Measurements from ENCODE around the gene SCPEP1.

SCPEP1 gene

DNA sequence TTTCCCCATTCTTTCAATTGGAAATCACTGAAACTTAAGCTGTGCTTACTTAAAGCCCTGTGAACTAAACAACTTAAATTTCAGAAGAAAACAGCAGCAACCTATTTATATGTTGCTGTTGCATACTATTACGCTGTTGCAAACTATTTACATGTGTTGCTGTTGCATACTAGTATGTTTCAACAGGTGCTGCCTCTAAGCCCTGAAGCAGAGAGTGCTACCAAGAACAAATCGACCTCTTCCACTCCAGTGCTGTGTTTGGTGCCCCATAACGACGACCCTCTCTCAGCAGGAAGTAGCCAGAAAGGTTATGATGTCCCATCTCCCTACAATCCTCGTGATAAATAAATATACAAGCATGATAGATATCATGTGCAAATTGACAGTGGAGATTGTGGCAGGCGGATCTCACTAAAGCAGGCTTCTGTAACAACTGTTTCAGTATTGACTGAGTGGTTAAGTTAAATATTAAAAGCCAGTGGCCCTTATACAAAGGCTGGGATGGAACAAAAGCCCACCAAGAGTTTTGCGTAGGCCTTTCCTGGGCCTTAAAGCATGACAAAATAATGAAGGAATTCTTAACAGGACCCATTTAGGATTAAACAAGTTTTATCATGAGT is 5.7 kb upstream of the SCPEP1 start:
- Histone ChIP-seq H3K27ac (peak overlapping the region; percentile 65), H3K36me3 (ENCODE audit: control insufficient read depth, insufficient read depth, low read length) (no peaks in the 10 kb centered on the region), H3K79me2 (no peaks in the 10 kb centered on the region), H3K9me3 (ENCODE audit: control insufficient read depth, low read length) (no peaks in the 10 kb centered on the region), H2AFZ (peak overlapping the region; percentile 43), H3K27me3 (ENCODE audit: control insufficient read depth, insufficient read depth, low read length) (no peaks in the 10 kb centered on the region), H3K4me2 (ENCODE audit: low read length) (no peak overlapping the region), H3K4me1 (peaks cover 15% of the 10 kb centered on the region), H3K9ac (no peak overlapping the region), H3K4me3 (ENCODE audit: low read depth, low read length) (no peak overlapping the region)
- TF ChIP-seq, protein P1, sequence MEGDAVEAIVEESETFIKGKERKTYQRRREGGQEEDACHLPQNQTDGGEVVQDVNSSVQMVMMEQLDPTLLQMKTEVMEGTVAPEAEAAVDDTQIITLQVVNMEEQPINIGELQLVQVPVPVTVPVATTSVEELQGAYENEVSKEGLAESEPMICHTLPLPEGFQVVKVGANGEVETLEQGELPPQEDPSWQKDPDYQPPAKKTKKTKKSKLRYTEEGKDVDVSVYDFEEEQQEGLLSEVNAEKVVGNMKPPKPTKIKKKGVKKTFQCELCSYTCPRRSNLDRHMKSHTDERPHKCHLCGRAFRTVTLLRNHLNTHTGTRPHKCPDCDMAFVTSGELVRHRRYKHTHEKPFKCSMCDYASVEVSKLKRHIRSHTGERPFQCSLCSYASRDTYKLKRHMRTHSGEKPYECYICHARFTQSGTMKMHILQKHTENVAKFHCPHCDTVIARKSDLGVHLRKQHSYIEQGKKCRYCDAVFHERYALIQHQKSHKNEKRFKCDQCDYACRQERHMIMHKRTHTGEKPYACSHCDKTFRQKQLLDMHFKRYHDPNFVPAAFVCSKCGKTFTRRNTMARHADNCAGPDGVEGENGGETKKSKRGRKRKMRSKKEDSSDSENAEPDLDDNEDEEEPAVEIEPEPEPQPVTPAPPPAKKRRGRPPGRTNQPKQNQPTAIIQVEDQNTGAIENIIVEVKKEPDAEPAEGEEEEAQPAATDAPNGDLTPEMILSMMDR (IDR thresholded peaks at IDR 0.05) = no peak

DNA sequence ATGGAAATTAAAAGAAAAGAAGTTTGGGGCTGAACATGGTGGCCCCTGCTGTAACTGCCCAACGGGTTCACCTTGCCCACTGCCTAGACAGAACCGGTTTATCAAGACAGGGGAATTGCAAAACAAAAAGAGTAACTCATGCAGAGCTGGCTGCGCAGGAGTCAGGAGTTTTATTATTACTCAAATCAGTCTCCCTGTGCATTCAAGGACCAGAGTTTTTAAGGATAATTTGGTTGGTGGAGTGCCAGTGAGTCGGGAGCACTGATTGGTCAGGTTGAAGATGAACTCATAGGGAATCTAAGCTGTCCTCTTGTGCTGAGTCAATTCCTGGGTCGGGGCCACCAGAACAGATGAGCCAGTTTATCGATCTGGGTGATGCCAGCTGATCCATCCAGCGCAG is 4.4 kb upstream of the SCPEP1 start:
- Histone ChIP-seq H3K9me3 (ENCODE audit: control insufficient read depth, low read length) (no peaks in the 10 kb centered on the region), H3K27me3 (ENCODE audit: control insufficient read depth, insufficient read depth, low read length) (no peaks in the 10 kb centered on the region), H3K79me2 (no peaks in the 10 kb centered on the region), H2AFZ (peak overlapping the region; percentile 45), H3K36me3 (ENCODE audit: control insufficient read depth, insufficient read depth, low read length) (no peaks in the 10 kb centered on the region), H3K4me1 (peaks cover 18% of the 10 kb centered on the region), H3K27ac (peak overlapping the region; percentile 65), H3K4me3 (ENCODE audit: low read depth, low read length) (no peak overlapping the region), H3K9ac (no peak overlapping the region), H3K4me2 (ENCODE audit: low read length) (peak overlapping the region; percentile 5)
- TF ChIP-seq, protein P1 (IDR thresholded peaks at IDR 0.05) = no peak

DNA sequence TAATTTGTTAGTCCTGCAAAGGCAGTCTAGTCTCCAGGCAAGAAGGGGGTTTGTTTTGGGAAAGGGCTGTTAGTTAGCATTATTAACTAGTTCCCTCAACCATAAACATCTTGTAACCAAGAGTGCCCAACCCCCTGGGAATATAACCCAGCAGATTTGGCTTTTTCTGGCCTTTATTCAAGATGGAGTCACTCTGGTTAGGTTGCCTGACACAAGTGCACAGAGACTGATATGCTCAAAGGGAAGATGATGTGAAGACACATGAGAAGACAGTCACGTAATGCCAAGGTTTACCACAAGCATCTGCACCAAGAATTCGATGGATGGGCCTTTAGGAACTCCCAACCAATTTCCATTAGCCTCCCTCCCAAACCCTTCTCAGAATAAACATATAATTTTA is 3.9 kb upstream of the SCPEP1 start:
- Histone ChIP-seq H2AFZ (peak overlapping the region; percentile 45), H3K36me3 (ENCODE audit: control insufficient read depth, insufficient read depth, low read length) (no peaks in the 10 kb centered on the region), H3K4me2 (ENCODE audit: low read length) (peak overlapping the region; percentile 5), H3K9me3 (ENCODE audit: control insufficient read depth, low read length) (no peaks in the 10 kb centered on the region), H3K9ac (no peak overlapping the region), H3K79me2 (no peaks in the 10 kb centered on the region), H3K27ac (peak overlapping the region; percentile 65), H3K27me3 (ENCODE audit: control insufficient read depth, insufficient read depth, low read length) (no peaks in the 10 kb centered on the region), H3K4me3 (ENCODE audit: low read depth, low read length) (no peak overlapping the region), H3K4me1 (peaks cover 21% of the 10 kb centered on the region)
- TF ChIP-seq, protein P1 (IDR thresholded peaks at IDR 0.05) = no peak

DNA sequence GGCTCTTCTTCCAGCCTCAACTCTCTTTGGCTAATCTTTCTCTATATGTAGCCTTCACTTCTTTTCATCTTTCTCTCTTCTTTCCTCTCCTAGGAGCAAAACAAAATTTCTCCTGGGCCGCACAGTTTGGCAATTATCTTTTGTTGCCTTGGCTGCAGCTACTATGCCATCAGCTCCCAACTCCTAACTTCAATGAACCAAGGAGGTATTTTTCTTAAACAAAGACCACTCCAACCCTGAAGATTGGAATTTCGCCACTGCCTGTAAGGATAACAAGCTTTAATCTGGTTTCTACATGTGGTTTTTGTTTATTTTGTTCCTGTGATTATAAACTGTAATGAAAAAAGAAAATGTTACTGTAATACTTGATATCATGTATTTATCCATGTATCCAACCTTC is 2.3 kb upstream of the SCPEP1 start:
- Histone ChIP-seq H3K4me3 (ENCODE audit: low read depth, low read length) (no peak overlapping the region), H3K27ac (peak overlapping the region; percentile 62), H3K4me1 (peaks cover 21% of the 10 kb centered on the region), H2AFZ (peak overlapping the region; percentile 63), H3K9ac (no peak overlapping the region), H3K9me3 (ENCODE audit: control insufficient read depth, low read length) (no peaks in the 10 kb centered on the region), H3K79me2 (no peaks in the 10 kb centered on the region), H3K4me2 (ENCODE audit: low read length) (no peak overlapping the region), H3K27me3 (ENCODE audit: control insufficient read depth, insufficient read depth, low read length) (no peaks in the 10 kb centered on the region), H3K36me3 (ENCODE audit: control insufficient read depth, insufficient read depth, low read length) (no peaks in the 10 kb centered on the region)
- TF ChIP-seq, protein P1 (IDR thresholded peaks at IDR 0.05) = no peak

Measured in parathyroid adenoma (tissue), 2 donors.